Stimulated activated CD8-positive, alpha-beta memory T cell treated with anti-CD3 and anti-CD28 coated beads, Interleukin-12 subunit alpha, Interleukin-12 subunit beta, amount 100 ng/mL, for 24 hours (primary cell): ENCODE data around the gene ZNF605.
"Not testable (repeated sequence)": the region's sequence is repeated elsewhere in the genome, so short reads cannot be mapped to it uniquely, and the experiment has no call there.

Experiments
- DNase-seq: peaks from one replicate; pipeline ENCODE4 v3.0.0-alpha.2; 2020; ENCODE audit errors: extremely low read depth

The ZNF605 gene

DNA sequence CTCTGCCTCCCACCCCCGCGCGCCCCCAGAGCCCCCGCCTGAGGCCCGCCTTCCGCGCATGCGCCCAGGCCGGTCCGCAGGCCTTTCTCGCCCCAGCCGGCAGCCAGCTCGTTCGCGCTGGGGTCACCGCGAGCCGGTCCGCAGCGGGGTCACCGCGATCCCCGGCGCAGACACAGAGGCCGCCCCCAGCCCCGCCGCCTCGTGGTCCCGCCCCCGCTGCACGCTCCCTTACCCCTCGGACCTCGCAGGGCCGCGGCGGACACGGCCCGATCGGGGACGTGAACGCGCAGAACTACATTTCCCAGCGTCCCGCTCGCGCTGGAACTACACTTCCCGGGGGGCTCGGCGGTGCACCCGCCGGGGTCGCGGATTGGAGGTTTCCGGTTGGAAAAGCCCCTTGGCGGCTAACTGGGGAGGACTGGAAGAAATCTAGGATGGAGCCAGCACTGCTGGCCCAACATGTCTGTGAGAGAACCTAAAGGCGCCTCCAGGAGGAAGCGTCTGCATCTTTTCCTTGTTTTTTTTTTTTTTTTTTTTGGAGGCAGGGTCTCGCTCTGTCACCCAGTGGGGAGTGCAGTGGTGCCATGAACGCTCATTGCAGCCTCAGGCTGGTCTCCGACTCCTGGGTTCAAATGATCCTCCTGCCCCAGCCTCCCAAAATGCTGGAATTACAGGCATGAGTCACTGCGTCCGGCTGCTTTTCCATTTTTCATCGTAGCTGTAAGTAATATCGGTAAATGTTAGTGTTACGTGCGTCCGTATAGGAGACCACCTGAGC is at the start of gene ZNF605:
ZNF605 (minus strand) TSS at position 296 of the 778 bp plus-strand sequence. CDS start 10,671 bp downstream, outside the sequence.
- peak; percentile 51 for DNase-seq

DNA sequence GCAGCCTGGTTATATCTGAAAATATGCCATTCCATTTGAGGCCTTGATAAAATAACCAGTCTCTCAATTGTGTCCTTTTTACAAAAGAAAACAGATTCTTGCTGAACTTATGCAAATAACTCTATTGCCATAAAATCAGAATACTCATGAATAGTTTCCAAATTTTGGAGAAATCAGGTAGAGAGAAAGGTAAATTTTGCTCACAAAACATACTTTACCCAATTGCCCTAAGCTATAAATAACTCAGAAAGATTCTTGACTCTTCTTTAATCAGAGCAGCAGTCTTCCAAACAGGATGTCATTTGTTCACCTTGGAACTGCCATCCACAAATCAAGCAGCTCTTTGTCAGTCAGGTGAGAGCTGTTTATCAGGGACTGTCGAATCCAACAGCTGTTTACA is 42.6 kb upstream of the ZNF605 start:
- DNase-seq, result no peak

DNA sequence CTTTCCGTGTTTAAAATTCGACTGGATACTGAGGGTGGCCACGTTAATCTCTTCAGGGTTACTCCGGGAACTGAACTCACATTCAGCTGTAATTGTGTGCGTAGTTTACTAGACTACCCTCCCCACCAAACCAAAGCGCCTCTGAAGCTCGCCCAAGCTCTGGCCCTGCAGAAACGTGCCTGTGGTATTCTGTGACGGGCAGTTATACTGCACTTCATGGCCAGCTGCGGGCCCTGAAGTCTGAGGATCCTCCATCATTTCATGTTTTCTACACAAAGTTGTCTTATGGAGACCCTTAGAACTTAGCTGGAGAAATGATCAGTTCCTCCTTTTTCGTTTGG is 30.7 kb upstream of the ZNF605 start:
- no peak for DNase-seq

DNA sequence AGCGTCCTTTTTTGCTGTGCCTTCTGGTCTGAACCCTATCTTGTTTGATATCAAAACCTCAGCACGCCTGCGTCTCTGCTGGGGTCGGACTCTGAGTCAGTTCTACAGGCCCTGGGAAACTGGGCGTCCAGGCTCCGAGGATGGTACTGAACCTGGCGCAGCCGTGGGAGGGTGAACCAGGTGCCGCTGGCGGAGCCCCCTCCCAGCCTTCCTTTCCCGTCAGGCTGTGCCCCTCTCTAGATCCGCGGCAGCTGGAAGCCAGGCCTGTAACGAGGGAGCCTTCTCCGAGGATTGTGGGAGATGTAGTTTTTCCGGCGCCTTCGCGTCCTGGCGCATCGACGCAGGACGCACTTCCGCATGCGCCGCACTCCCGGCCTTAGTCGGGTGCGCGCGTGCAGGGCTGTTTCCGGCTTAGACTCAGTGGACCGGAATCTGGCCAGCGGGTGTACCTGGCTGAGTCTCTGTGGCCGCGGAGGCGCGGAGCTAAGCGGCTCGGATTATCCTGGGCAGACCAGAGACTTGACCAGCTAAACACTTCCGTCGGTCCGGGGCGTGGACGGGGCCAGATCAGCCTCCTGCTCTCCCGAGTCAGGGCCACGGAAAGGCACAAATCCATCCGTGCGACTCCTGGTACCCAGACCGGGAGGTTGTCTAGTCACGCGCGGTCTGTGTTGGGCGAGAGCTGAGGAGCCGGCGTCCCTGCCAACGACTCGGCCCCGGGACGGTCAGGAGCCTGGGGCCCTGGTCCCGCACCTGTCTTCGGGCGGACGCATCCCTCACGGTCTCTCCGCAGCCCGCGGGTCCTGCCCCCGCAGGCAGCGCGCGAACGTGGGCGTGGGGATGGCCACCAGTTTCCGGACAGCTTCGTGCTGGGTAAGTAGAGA is 30.1 kb upstream of the ZNF605 start, which contains the start of gene ZNF26:
ZNF26 (plus strand) TSS at position 367 of the 884 bp plus-strand sequence; CDS start at position 841, 474 bp downstream.
- peak; percentile 72 for DNase-seq

DNA sequence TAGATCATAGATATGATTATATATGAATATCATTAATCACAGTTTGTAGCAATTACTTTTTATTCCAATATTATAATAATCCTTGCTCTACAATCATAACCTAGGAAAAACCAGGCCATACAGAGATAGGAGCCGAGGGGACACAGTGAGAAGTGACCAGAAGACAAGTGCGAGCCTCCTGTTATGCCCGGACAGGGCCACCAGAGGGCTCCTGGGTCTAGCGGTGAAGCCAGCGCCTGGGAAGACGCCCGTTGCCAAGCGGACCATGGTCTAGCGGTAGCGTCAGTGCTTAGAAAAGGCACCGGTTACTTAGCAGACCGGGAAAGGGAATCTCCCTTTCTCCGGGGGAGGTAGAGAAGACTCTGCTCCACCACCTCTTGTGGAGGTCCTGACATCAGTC is 20.8 kb upstream of the ZNF605 start:
- not testable (repeated sequence) for DNase-seq

DNA sequence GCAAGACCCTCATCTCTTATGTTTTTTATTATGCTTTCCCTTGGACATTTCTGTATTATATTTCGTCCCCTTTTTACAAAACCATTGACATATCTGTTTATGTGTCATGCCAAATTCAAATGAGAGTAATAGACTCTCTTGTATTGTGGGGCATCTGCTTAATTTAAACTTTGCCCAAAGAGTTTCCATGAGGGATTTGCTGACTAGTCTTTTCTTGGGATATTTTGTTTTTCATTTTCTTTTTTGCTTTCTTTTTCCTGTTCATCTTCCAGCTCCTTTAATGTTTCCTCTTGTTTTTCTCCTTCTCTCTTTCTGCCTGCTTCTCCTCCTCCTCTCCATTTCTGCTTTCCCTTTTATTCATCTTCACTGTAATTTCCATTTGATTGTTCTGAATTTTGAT is 16.3 kb upstream of the ZNF605 start:
- no peak for DNase-seq

DNA sequence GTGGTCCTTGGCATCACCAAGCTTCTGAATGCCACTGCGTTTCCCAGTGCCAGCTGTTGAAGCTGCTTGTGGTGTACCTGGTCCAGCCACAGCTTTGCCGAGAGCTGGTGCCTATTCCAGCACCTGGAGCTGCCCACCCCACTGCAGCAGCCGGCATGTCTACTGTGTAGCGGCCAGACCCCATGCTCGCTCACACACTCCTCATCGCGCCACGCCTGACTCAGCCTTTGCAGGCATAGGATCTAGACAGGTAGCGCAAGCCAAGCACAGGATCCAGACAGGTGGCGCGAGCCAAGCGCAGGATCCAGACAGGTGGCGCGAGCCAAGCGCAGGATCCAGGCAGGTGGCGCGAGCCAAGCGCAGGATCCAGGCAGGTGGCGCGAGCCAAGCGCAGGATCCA is 11.6 kb upstream of the ZNF605 start:
- no peak for DNase-seq

DNA sequence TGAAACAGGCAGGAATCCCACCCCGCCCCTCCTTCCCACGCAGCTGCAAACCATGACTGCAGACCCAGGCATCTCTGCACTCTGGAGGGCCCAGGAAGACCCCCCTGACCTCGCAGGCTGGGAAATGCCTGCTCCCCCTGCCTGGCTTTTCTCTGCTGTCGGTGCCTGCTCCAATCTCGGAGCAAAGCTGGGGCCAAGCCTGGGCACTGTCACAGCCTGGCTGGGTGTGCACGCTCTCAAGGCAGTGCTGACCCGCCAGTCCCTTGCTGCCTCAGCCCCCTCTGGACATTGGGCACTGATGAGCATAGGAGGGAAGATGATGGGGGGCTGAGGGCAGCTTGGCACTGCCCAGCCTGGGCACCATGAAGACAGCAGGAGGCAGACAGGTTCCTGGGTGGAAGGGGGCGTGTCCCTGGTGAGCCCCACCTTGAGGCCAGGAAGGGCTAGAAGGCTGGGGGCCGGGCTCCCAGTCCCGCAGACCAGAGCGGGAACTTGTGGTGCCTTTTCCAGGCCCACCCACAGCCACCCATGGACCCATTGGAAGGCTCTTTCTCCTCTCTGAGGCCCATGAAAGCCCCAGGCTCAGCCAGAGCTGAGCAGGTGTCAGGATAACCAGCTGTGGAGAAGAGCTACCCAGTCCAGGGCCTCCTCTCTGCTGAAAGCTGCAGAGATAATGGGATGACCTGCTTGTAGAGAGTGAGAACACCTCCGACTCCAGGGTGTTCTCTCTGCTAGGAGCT is 10.7 kb upstream of the ZNF605 start:
- no peak for DNase-seq

DNA sequence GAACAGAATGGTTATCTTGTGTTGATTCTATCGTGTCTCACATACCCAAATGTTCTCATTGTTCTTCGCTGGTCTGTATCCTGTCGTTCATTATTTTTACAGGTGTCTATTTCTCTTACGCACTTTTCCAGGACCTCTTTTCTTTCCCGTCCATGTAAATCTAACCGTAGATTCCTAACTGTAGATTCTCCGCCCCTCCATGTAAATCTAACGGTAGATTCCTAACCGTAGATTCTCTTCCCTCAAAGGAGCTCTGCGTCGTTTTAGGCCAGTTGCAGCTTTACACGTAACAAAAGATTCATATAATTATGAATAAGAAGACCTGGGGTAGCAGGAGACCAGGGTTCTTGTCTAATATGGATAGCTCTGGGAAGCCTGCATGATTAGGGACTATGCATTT is 9.7 kb upstream of the ZNF605 start:
- DNase-seq, result no peak

DNA sequence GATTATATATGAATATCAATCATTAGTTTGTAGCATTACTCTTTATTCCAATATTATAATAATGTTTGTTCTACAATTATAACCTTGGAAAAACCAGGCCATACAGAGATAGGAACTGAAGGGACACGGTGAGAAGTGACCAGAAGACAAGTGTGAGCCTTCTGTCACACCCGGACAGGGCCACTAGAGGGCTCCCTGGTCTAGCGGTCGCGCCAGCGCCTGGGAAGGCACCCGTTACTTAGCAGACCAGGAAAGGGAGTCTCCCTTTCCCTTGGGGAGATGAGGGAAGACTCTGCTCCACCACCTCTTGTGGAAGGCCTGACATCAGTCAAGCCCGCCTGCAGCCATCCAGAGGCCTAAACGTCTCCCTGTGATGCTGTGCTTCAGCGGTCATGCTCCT is 7.8 kb upstream of the ZNF605 start:
- DNase-seq, result not testable (repeated sequence)

DNA sequence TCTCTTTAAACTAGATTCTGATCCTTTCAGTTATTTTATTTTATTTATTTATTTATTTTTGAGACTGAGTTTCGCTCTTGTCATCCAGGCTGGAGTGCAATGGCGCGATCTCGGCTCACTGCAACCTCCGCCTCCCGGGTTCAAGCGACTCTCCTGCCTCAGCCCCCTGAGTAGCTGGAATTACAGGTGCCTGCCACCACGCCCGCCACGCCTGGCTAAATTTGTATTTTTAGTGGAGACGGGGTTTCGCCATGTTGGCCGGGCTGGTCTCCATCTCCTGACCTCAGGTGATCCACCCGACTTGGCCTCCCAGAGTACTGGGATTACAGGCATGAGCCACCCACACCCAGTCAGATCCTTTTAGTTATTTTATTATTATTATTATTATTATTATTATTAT is 5.7 kb upstream of the ZNF605 start:
- DNase-seq, result not testable (repeated sequence)

DNA sequence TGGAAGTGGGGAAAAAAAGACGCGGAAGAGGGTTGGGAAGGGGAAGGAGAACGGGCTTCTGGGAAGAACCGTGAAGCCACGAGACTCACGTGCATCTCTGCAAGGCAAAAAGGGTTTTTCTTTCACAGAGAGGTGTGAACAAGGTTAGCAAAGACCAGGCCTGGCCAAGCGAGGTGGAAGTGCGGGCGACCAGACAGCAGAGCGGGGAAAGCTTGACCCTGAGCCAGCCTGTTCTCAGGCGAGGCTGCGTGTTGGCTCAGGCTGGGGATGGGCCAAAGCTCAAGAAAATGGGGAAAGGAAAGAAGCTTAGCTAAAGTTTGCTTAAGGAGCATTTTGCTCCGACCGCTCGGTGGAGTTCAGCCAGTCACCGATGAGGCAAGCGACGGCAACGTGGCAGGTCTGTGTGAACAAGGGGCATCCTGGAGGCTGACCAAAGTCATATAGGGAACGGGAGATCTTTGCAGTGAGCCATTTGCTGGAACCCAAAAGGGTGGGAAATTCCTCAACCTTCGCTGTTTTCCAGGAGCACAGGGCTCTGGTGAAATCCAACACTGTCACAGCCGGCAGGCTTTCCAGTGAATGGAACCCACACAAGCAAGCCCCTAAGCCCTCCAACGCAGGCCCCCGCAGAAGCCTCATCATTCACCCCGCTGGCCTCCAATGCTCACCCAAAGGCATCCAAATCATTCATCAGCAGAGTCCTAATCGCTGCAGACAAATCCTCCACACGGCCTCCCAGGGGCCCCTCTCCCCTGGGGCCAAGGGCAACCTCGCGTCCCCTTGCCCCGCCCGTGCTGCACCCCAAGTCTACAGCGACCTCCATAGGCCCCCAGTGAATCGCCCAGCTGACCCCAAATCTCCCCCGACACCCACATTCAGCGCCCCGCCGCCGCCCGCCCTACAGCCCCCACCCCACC is 754 bp downstream of the ZNF605 start:
- no peak for DNase-seq

DNA sequence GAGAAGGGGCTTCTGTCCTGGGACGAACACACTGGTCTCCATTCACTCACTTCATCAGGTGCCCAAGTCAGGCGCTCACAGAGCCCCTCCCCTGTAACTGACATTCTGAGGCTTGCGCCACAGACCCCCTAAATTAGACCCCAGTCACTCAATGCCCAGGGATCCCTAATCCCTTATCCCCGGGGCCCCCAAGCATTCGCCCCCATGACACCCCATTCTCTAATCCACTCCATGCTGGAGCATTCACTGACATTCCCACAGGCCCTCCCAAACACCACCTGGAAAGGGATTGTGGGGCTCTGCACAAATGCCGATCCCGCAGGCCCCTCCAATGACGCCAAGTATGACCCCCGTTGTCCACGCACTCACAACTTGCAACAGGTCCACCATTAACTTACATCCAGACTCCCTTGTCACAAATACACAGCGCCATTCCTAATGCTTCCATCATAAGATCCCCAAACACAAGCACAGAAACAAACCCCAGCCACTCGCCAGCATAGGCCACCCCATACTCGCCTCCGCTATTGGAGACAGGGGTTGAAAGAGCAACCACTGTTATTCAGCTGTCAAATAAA is 1.5 kb downstream of the ZNF605 start:
- DNase-seq, result no peak

DNA sequence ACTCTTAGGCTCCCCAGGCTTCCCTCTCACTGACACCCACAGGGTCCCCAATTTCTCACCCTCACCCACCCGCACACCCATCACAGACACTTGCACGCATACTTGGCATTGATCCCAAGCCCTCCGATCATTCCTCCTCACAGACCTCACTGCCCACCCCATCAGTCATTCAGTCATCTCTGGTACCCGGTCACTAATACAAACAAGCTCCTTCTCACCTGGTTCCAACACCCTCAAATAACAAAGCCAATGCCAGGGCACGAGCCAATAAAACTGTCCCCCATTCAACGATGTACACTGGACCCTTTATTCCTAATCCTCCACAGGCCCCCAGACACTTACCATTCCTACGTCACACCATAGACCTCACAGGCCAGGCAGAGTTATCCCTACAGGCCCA is 2.3 kb downstream of the ZNF605 start:
- DNase-seq, result no peak

DNA sequence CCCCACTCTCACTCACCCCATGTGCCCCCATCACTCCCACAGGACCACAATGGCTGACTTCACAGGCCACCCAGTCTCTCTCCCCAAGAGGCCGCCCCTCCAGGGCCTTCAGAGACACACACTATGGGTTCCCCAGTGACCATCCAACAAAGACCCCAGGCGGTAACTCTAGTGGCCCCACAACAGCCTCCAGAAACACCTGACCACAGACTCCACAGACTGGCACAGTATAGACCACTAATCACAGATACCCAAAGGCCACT is 3.0 kb downstream of the ZNF605 start:
- DNase-seq, result no peak

DNA sequence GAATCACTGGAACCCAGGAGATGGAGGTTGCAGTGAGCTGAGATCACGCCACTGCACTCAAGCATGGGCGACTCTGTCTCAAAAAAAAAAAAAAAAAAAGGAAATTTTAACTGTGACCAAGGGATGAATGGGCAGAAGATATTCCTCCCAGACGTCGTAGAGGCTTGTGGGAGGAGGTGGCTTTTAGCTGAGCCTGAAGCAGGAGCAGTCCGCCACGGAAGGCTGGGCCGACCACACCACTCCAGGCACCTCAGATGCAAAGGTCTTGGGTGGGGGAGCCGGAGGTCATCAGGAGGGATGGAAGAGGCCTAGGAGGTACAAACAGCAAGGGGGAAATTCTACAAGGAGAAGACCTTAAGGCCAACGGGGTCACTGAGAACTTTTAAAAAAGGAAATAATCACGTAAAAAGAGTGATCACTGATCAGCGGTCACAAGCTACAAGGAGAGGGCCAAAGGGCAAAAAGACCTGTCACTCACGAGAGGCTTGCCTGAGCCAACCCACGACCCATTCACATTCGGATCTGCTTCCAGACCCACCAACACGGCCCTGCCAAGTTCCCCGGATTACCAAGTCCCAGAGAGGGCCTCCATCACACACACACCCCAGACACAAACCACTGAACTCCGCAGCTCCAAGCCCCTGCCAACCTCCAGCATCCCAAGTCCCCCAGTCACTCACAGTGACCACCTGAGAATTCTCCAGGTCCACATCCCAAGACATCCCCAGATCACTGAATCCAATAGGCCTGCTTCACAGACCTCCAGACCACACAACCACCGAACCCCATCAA is 3.5 kb downstream of the ZNF605 start:
- no peak for DNase-seq

DNA sequence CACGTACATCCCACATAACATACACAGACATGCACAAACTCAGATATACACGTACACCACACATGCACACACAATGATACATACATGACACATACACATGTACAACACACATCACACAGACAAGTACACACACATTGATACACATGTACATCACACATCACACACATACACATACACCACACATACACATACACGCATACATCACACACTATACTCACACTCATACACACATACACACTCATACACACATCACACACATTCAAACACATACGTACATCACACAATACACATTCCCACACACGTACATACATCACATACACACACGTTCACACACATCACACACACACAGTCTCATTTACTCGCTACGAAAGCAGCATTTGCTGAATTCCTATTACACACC is 4.5 kb downstream of the ZNF605 start:
- DNase-seq, result no peak

DNA sequence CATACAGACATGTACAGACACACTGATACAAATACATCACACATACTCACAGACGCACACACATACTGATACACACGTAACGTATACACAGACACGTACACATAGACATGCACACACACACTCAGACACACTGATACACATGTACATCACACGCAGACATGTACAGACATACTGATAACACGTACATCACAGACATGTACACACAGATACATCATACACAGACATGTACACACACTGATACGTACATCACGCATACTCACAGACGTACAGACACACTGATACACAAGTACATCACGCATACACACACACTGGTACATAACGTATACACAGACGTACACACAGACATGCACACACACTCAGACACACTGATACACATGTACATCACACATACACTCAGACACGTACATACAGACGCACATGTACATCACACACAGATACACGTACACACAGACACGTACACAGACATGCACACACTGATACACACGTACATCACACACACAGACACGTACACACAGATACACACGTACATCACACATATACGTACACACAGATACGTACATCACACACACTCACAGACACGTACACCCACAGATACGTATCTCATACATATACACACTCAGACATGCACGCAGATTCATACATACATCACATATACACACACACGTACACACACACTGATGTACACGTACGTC is 5.1 kb downstream of the ZNF605 start:
- no peak for DNase-seq

DNA sequence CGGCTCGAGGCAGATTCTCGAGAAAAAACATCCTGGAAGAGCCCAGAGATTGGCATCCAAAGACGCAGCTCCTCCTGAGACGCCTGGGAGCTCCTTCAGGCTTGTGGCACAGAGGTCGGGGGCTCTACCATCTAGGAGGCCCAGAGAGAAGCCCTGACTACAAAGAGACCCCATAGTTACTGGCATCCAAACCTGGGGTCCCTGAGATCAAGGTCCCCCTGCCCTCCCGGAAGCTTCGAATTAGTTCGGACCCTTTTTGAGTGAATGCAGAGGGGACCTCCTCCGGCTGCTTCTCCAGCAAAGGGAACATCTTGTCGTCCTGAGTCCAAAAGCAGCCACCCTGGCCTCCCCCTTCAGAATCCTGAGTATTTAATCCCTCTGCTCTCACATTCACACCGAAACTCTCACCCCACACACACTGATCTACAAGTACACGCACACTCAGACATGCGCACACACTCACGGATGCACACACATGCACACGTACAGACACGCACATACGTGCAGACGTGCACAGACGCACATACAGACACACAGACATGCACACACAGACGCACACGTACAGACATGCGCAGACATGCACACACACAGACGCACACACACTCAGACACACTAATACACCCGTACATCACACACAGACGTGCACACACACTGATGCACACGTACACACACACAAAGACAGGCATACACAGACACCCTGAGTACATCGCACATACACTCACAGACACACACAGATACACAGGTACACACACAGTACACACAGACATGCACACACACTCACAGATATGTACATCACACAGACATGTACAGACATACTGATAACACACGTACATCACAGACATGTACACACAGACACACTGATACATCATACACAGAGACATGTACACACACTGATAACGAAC is 5.9 kb downstream of the ZNF605 start:
- no peak for DNase-seq
